Measurements from ENCODE around the gene INO80E.
"Not testable (repeated sequence)": the region's sequence is repeated elsewhere in the genome, so short reads cannot be mapped to it uniquely, and the experiment has no call there.

INO80E gene

DNA sequence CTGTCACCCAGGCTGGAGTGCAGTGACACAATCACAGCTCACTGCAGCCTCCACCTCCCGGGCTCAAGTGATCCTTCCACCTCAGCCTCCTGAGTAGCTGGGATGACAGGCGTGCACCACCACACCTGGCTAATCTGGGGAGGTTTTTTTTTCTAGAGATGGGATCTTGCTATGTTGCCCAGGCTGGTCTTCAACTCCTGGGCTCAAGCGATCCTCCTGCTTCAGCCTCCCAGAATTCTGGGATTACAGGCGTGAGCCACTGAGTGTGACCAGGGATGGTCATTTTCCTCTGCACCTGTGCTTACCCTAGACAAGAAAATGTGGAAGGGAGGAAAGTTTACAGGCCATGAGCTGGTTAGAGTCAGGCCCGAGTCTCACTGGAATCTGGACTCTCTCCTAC, 44.6 kb downstream of the INO80E start:
- DNase-seq, result not testable (repeated sequence)

DNA sequence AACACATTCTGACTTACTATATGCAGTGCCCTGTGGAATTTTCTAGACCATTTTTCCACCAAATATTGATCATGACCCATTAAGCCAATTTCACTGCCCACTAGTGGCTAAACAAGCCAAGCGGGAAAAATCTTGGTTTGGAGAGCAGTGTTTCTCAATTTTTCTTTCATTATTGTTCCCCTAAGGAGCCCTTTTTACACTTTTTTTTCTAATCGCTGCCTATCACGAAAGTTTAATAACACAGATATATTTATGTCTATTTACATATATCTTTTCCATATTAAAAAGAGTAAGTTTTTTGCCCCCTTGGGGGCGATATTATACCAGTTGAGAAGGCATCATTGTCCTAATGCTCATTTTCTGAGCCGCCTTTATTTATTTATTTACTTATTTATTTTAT, 45.8 kb downstream of the INO80E start:
- DNase-seq, result no peak

DNA sequence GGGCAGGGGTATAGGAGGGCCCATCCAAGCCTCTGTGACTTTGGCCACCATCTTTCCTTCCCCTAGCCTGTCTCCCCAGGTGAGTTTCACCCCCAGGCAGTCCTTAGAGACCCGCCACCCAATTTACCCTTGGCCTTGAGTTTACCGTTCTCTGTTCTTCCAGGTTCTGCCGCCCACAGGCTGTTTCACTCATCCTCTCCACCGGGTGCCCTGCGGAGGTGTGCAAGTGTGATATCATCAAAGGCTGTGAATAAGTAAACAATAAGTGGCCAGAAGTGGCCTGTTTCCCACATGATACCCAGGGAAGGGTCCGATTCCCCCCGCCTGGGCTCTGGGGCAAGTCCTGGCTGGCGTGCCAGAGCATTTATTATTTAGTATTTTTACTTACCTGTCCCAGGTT, 50.1 kb downstream of the INO80E start:
- no peak for DNase-seq

DNA sequence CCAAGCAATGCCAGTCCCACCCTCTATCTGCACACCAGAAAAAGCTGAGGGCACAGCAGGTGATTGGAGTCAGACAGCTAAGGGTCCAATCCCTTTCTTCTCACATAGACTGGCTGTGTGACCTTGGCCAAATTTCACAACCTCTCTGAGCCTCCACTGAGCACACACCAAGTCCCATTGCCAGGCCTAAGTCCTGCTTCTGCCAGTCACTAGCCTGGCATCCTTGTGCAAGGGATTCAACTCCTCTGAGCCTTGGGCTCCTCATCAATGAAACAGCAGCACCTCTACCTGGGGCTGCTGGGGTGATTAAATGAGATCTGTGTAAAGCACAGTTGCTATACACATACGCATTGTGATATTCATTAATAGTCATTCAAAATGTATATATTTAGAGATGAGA, 50.5 kb downstream of the INO80E start:
- no peak for DNase-seq

DNA sequence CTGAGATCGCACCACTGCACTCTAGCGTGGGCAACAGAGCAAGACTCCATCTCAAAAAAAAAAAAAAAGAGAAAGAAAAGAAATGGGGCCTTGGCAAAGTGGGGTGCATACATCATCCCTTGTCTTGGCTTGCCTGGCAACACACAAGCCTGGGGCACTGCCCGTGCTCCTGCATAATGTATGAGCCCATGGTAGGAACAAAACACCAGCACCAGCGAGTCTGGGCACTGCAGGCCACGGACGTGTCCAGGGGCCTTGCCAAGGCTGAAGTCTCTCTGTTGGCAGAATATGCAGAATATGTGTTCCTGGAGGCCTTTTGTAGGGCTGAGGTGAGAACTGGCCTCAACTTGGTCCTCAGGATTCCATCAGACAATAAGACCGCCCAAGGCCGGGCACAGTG, 53.8 kb downstream of the INO80E start:
- DNase-seq, result no peak

DNA sequence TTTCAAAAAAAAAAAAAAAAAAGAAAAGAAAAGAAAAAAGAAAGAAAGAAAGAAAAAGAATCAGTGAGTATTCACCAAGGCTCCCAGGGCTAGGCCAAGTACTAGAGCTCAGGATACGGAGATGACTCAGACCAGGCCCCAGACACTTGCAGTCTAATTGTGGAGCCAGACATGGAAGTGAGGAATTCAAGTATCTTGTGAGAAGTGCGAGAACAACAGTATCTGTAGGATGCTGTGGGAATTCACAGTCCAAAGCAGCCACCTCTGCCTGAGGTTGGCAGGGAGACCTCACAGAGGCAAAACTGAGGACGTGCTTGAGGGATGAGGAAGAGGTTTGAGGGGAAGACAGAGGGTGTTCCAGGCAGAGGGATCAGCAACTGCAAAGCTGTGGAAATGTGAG, 55.5 kb downstream of the INO80E start:
- DNase-seq, result no peak

DNA sequence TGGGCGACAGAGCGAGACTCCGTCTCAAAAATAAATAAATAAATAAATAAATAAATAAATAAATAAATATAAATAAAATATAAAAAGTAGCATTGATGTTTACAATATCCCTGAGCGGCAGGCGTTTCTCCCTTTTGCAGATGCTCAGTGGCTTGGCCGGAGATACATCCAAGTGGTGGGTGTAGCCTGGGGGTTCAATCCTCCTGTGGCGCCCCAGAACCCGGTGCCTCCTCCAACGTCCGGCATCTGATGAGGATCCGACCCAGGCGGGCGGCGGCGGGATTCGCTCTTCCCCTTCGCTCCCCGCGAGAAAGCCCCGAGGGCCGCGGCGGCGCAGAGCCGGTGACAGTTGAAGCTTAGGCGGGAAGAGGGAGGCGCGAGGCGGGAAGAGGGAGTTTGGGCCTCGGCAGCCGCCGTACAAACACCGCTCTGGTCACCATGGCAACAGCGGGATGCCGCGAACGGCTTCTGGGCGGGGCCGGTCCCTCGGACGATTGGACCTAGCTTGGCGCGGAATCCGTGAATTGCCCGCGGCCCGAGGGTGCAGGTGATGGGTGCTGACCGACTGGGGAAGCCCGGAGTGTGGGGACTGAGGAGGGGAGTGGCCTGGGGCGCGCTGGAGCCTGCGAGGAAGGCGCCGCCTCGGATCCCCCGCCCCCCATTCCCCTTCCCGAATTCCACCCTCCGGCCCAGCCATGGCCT, 56.8 kb downstream of the INO80E start:
- DNase-seq, result peak; percentile 81

DNA sequence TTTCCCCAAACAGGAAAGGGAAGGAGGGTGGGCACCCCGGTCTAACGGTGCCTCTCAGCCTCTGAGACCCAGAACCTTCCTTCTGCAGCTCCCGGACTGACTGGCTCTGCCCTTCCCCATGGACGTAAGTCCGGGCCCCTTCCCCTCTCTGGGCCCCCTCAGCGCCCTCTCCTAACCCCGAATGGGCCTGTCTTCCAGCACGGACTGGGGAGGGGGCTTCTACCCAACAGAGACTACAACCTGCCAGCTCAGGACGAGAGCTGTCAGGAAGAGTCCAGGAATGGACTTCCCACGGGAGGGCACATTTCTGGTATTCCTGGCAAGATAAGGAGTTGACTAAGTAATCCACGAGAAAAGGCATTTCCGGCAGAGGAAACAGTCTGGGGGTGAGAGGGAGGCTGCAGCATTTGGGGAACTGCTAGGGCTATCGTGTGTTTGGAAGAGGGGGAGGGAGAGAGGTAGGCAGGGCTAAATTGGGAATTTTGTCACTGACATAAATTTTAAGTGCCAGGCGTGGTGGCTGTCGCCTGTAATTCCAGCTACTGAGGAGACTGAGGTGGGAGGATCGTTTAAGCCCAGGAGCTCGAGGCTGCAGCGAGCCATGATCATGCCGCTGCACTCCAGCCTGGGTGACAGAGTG, 57.5 kb downstream of the INO80E start:
- no peak for DNase-seq

DNA sequence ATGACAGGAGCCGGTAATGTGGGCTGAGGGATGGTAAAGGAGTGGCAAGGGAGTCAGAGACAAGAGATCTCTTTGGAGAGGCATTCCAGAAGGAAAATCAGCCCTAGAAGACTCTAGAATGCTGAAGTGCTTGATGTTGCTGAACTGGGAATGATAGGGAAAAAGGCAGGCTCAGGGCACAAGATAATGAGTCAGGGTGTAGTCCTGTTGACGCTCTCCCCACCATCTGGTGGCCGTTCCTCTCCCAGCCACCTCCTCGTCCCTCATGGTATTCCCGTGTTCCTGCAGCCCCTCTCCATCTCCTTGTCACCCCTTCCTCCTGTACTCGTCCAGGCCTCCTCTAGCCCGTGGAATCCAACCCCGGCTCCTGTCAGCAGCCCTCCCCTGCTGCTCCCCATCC, 58.4 kb downstream of the INO80E start:
- no peak for DNase-seq

DNA sequence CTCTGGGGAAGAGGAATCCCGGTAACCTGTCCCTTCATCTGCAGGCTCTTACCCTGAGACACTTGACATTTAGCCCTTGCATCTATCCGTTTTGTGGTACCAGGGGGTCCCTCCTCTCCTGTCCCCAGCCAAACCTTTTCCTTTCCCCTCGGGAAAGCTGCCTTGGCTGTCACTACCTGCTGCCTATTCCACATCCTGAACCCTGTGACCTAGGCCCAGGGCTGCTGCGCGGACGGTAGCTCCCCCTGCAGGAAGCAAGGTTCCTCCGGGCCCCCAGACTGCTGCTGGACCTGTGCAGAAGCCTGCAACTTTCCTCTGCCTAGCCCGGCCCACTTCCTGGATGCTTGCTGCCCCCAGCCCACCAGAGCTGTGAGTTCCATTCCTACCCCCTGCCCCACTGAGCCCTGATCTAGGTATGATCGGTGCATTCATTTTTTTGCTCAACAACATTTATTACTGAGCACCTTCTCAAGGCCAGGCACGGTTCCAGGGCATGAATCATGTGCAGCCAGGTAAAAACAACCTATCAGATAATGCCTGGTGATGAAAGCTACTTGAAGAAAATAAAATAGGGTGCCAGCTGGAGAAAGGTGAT, 59.0 kb downstream of the INO80E start:
- no peak for DNase-seq
